Pons (tissue), 1 donor: ENCODE measurements around the gene TOM1L1.

Source experiments
- DNase-seq: peaks from one replicate; pipeline ENCODE4 v3.0.0-alpha.2; 2016; ENCODE audit warnings: low spot score

TOM1L1 gene

DNA sequence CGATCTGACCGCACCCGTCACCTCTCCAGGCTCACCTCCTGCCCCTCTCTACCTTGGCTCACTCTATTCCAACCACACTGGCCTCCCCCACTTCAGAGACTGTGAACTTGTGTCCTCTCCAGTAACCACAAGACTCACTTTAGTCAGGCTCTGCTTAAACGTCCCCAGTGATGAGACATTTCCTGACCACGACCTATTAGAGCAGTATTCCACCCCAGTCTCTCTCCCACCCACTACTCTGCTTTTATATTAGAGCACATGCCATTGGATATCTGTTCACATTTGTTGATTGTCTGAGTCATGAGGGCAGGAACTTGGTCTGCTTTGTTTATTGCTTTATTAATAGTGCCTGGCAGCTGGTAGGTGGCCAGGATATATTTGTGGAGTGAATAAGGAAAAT, 47.7 kb downstream of the TOM1L1 start:
- DNase-seq: no peak

DNA sequence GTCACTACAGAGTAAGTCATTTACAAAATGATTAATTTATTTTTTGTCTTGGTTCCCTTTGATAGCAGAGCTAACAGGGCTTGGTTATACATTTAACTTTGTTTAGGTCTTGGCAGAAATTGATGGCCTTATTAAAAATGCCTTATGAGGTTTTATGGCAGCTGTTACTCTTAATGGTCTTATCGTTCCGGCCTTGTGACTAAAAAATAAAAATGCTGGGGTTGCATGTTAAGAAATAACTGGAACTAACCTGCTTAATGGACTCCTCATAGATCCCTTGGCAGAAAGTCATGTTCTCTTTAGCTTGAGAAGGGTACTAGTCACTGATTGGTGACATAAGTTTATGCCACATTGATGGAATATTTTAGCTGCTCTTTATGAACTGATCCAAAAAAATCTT, 49.5 kb downstream of the TOM1L1 start:
- no peak for DNase-seq

DNA sequence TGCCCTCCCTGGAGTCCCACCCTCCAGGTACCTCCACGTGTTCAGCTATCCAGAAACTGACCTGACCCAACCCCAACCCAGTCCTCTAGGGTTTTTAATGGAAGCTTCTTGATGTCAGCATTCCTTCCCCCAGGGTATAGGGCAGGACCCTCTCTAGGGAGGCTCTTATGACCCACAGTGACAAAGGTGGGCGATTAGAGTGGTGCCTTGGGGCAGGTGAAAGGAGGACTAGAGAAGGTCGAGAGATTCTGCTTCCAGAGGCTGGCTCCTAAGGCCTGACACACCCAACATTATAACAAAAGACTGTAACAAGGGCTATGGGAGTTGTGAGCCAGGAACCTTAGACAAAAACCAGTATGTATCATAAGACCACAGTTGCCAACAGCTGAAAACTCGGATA, 50.6 kb downstream of the TOM1L1 start:
- DNase-seq: no peak

DNA sequence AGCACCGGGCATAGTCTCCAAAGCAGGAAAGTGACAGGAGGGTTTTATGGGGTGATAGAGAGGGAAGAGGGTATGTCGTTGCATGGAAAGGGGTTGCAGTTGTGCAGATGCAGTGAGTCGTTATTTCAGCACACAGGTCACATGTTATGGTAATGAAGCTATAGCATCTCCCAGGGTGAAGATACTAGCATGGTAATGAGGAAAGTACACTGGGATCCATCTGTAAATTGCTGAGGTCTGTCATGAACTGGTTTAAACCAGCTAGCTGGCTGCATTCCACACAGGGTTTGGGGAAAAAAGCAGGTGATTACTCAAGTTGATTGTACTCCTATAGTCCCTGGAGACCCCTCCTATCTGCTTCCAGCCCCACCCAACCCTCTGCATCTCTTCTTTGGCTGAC, 56.1 kb downstream of the TOM1L1 start:
- DNase-seq: no peak

DNA sequence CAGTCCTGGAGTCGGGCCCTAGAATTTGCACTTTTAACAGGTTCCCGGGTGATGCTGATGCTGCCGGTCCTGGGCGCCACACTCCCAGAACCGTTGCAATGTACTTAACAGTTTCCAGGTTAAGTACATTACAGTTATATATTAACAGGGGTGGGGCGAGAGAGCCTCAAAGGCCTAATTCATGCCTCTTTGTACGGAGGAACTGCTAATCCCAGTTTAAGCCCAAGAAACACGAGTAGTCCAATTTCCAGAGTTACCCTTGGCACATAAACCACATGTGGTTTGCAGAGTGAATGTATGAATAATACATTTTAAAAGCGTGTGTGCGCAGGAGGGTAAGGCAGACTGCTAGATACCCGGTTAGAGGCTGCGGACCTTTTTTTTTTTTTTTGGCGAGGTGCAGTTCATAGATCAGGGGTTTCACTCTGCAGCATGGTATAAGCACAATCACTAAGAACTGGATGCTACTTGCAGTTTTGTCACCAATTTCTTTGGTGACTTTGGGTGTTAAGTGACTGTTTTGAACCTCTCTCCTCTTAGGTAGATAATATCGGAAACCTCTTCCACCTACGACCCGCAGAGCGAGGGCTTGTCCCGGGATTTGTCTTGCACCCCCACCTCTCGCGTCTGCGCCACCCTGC, 67.1 kb downstream of the TOM1L1 start:
- peak; percentile 42 for DNase-seq

DNA sequence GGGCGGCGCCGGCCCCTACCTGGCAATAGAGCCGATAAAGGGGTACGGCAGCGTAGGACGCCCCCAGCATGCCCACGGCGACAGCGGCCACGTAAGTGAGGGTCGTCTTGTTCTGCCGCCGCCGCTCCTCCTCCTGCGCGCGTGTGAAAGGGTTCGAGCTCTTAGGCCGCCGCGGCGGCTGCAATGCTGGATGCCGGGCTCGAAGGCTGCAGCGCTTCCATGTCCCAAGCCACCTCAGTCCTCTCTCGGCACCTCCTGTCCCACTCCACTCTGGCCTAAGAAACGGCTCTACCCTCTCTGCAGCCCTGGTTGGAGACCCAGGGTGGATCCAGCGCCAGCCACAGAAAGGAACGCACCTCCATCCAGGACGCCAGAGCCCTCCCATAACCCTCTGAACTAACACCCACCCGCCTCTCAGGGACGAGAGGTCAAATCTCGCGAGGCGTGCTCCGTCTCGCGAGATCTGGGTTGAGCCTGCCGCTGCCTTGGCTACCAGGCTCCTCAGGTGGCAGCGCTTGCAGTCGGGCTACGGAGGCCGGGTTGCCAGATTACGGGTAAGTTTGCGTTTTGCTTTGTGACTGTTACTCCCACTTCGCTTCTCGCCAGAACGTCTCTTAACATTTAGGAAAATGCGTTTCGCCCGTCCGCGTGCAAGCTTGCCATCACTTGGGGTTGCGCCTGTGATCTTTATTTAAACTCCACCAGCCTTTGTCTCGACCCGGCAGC, 67.8 kb downstream of the TOM1L1 start, which contains the start of the genes COX11 and STXBP4:
Gene COX11, minus strand, starts transcription at position 393 of the 726 bp plus-strand sequence. Its CDS starts 8 bp downstream, at position 385.
Gene STXBP4, plus strand, starts transcription at position 504 of the 726 bp plus-strand sequence. CDS start 17,455 bp downstream, outside the sequence.
- peak; percentile 98 for DNase-seq

DNA sequence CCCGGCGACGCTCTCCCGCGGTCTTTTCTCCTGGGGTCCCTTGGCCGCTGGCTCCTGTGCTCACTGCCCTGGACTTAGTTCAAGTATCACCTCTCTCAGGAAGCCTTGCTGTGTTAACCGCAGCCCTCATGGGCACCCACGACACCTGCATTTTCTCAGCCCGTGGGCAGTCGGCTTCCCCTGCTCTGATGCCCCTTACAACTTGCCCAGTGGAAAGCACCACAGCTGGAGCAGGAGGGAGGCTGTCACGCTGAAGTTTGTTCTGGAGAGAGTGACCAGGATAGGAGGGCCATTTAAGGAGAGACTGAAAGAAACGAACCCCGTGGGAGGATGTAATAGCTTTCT, 68.3 kb downstream of the TOM1L1 start:
- DNase-seq: peak; percentile 46

DNA sequence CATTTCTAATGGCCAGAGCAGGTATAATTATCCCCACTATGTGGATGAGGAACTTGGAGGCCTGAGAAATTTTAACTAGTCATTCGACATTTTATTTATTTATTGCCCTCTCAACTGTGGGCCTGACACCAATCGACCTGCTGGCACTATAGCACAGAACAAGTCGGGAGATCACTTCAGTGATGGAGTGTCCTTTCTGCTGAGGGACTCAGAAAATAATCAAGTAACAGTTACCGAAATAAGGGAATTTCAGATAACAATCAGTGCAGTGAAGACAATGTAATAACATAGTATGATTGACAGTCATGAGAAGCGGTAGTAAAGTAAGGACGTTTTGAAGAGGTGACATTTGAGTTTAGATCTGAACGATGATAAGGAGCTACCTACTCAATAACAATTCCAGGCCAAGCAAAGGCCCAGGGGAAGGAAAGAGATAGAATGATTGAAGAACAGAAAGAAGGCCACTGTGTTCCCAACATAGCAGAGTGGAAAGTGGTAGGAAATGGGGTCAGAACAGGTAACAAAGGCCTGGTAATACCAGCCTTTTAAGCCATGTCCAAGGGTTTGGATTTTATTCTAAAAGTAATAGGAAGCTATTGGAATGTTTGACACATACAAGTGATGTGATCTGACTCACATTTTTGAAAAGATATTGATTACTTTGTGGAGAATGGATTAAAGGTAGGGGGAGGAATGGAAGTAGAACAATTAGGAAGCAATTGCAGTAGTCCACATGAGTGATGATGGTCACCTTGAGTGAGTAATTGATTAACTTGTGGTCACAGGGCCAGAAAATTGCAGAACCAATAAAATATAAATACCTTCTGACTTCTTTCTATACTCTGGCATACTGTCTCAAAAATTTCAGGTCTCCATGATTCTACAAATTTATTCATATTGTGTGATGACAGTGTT, 69.3 kb downstream of the TOM1L1 start:
- DNase-seq: peak; percentile 3

DNA sequence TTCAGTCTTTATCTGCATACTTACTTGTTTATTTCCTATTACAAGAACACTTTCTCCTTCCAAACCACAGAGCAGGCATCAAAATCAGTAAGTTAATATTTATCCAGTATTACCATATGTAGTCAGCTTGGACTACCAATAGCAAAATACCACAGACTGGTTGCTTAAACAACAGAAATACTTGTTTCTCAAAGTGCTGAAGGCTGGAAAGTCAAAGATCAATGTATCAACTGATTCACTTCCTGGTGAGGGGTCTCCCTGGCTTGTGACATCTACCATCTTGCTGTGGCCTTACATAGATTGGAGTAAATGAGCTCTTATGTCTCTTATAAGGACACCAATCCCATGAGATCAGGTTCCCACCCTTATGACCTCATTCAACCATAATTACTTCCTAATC, 70.5 kb downstream of the TOM1L1 start:
- no peak for DNase-seq

DNA sequence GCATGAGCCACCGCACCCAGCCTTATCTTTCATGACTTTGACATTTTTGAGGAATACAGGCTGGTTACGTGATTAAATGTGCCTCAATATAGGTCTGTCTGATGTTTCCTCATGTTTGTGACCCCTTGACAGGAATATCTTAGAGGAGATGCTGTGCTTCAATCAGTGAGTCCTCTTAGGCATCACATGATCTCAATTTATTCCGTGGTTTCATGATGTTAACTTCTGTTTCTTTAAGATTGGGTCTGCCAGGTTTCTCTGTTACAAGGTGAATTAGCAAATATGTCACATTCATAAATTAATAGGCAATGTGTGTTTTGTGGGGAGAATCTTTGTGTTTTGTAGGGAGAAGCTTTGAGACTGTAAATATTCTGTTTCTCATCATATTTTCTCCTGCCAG, 71.2 kb downstream of the TOM1L1 start:
- DNase-seq: no peak

DNA sequence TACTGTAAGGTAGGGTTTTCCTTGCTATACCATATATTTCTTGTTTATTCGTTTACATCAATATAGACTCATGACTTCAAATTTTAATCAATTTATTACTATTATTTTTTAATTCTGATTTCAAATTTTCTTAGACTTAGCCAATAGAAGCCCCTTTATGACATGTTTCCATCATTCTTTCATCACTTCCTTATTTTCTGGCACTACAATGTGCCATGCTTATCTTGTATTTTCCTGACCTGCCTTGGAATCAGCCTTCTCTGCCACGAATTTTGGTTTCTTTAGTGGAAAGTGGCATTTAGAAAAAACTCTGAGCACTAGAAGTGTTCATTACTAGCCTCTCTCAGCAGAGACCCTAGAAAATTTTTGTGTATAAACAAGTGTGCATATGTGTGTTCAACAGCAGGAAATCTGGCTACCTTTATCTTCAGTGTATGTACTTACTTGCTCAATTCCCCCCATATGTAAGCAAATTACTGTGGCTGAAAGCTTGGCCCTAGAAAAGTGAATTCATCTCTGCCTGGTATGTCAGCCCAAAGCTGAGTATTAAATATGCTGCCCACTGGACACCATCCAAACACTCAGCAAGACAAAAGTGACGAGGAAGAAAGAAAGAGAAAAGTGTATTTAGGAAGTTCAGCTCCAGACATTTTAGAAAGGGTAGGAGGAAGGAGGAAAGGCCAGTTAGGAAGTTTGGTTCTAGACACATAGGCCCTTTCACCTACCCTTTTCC, 71.9 kb downstream of the TOM1L1 start:
- no peak for DNase-seq

DNA sequence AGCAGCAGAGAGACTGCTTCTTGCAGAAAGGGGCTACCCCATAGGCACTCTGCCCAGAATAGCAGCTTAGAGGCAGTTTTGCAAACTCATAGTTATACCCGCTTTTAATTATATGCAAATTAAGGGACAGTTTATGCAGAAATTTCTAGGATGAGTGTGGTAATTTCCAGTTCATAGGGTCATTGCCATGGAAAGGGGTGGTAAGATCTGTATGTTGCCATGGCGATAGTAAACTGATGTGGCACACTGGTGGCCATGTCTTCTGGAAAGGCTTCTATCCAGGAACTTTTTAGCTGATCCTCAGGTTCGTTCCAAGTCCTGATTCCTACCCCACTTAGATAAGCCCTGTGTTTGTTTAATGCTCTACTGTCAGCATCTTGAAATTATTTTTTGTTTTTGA, 74.1 kb downstream of the TOM1L1 start:
- no peak for DNase-seq

DNA sequence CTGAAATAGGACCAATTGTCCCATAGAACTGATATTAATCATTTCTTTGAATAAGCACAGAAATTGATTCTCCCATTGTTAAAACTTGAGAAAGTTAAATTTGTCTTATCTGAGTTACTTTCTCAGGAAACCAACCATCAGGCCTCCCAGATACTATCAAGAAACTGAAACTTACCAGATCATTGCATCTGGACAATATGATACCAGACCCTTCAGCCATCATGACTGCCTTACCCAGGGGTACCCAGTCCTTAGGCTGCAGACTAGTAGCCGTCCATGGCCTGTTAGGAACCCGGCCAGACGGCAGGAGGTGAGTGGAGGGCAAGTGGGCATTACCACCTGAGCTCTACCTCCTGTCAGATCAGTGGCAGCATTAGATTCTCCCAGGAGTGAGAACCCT, 75.7 kb downstream of the TOM1L1 start:
- DNase-seq: no peak

DNA sequence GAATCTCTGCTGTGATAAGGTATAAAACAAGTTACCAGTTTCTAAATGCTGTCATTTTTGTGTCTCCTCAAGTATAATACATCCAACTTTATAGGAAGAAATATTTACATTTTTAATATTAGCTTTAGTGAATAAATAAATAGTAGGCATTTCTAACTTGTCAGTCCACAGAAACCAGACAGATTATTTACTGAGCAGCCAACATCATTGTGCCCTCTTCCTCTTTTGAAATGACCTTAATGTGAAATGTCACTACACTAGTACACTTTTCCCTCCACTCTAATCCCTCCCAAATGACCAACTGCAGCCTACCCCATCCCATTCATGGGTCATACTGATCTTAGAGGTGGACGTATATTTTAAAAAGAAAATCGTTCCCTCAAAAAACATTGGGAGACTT, 77.1 kb downstream of the TOM1L1 start:
- no peak for DNase-seq

DNA sequence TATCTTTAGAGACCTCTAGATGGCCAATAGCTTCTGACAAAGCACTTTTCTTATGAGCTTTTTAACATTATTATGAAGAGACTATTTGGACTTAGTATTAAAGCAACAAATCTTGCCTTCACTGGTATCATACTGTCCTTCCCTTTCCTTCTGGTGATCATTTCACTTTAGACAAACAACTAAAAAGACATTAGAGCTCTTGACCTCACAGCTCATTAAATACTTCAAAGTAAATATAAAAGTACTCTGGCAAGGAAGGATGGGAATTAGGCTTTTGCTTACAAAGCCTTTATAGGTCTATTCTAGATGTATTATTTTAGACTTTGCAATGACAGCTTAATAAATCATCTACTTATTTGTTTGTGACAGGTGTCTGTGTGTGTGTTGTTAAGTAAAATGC, 79.0 kb downstream of the TOM1L1 start:
- no peak for DNase-seq

DNA sequence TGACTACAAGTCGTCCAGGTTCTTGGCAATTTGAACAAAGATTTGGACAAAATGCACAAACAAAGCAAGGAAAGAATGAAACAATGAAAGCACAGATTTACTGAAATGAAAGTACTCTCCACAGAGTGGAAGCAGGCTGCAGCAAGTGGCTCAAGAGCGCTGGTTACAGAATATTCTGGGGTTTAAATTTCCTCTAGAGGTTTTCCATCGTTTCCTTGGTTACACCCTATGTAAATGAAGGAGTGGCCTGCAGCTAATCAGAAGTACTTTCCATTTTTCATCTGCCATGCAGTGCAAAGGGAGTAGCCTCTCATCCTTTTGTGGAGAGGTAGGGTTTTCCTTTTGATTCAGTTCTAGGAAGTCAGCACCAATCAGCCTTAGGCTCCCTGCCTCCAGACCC, 79.7 kb downstream of the TOM1L1 start:
- DNase-seq: no peak

DNA sequence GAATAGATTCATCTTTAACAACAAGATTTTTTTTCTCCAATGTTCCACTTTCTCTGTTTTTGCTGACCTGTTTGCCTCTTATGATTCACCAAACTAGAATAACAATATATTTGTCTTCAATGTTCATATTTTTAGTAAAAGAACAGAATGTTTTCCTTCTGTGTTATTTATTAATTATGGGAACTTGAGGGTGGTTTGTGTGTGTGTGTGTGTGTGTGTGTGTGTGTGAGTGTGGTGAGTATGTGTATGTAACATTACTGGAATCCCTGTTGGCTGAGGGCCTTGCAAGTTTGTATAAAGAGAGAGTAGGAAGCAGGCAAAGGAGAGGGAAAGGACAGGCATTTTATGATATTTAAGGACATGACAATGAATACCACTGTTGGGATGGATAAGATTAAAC, 81.7 kb downstream of the TOM1L1 start:
- no peak for DNase-seq

DNA sequence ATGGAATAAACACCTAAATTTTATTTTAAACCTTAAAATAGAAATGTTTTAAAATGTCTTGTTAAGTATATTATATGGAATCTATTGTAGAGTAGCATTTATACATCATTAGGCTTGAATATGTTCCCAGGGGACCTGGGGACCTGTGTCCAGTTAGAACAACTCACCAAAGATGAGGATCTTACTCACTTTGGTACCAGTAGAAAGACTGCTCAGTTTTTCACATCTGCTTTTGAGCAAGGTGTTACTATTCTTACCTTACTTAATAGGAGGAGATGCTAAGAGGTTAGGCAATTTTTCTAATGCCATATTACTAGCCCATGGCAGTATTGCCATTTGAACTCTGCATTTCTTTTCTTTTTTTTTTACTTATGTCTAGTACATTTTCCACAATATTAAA, 82.6 kb downstream of the TOM1L1 start:
- DNase-seq: no peak

DNA sequence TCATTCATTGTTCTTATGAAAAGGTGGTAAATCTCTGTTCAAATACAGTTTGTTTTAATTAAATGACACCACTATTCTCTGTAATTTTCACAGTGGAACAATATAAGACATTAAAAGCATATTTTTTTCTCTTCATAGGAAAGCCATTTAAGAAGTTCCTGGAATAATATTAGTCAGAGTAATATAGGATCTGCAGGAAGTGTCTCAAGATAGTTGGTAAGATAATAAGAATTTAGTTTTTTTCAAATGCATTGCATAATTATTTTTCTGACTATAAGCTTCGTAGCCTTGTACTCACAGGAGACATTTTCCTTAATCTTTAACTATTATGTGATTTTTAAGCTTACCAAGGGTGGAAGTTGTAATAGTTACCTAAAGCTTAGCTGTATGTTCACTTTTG, 84.8 kb downstream of the TOM1L1 start:
- DNase-seq: no peak

DNA sequence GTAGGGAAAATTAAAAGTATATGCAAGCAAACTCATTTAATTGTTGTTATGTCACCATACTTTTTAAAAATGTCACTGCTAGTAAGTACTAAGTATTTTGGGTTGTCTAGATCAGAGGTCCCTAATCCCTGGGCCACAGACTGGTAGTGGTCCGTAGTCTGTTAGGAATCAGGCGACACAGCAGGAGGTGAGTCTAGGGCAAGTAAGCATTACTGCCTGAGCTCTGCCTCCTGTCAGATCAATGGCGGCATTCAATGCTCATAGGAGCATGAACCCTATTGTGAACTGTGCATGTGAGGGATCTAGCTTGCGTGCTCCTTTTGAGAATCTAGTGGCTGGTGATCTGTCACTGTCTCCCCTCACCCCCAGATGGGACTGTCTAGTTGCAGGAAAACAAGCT, 89.5 kb downstream of the TOM1L1 start:
- no peak for DNase-seq

DNA sequence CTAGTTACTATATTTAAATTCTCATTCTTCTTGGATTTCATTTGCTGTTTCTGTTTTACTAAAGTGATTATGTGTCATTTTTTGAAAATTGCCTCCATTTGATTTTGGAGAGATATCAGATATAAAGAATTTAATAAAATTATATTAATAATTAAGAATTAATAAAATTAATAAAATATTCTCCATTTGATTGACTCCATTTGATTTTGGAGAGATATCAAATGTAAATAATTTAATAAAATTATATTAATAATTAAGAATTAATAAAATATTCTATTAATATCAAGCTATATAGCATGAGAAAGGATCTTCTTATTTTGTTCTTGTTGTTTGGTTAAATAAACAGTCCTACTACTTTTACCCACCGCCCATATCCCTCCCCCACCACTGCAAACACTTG, 90.9 kb downstream of the TOM1L1 start:
- no peak for DNase-seq
